Measurements from ENCODE around the gene FLG. TPM values are rescaled to one million over a fixed set of nuclear protein-coding genes. Genes with fewer than 3 reads are reported as not detected.
"Not testable (repeated sequence)": the region's sequence is repeated elsewhere in the genome, so short reads cannot be mapped to it uniquely, and the experiment has no call there.

The FLG gene
- total RNA-seq, 3 donors from 2014 or later: not detected

DNA sequence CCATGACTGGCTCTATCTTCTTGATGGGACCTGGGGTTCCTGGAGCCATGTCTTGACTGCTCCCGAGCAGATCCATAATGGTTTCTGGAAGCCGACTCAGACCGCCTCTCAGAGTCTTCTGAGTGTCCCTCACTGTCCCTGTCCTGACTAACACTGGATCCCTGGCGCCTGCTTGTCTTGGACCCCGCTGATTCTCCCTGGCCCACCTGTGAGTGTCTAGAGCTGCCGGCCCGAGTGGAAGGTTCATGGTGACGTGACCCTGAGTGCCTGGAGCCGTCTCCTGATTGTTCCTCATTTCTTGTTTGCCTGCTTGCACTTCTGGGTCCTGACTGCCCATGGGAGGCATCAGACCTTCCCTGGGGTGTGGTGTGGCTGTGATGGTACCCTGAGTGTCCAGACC lies 15.1 kb downstream of the FLG start:
- intact Hi-C loops (cut with DNase I; ENCODE audit: low total_unique reads): no loop called here
- Histone ChIP-seq H3K27me3 (no peaks in the 10 kb centered on the region), H3K4me3 (no peak overlapping the region), H3K27ac (no peak overlapping the region), H3K9me3 (peaks cover 0 to 18% of the 10 kb centered on the region in 2 donors), H3K36me3 (no peaks in the 10 kb centered on the region), H3K4me1 (no peaks in the 10 kb centered on the region)
- no peak for DNase-seq (ENCODE audit: low spot score in 2 of 2)
- no peak for TF ChIP-seq POLR2AphosphoS5 (IDR thresholded peaks at IDR 0.05)
- TF ChIP-seq POLR2A (IDR thresholded peaks at IDR 0.05): no peak
- TF ChIP-seq, protein P1, sequence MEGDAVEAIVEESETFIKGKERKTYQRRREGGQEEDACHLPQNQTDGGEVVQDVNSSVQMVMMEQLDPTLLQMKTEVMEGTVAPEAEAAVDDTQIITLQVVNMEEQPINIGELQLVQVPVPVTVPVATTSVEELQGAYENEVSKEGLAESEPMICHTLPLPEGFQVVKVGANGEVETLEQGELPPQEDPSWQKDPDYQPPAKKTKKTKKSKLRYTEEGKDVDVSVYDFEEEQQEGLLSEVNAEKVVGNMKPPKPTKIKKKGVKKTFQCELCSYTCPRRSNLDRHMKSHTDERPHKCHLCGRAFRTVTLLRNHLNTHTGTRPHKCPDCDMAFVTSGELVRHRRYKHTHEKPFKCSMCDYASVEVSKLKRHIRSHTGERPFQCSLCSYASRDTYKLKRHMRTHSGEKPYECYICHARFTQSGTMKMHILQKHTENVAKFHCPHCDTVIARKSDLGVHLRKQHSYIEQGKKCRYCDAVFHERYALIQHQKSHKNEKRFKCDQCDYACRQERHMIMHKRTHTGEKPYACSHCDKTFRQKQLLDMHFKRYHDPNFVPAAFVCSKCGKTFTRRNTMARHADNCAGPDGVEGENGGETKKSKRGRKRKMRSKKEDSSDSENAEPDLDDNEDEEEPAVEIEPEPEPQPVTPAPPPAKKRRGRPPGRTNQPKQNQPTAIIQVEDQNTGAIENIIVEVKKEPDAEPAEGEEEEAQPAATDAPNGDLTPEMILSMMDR (IDR thresholded peaks at IDR 0.05): no peak

DNA sequence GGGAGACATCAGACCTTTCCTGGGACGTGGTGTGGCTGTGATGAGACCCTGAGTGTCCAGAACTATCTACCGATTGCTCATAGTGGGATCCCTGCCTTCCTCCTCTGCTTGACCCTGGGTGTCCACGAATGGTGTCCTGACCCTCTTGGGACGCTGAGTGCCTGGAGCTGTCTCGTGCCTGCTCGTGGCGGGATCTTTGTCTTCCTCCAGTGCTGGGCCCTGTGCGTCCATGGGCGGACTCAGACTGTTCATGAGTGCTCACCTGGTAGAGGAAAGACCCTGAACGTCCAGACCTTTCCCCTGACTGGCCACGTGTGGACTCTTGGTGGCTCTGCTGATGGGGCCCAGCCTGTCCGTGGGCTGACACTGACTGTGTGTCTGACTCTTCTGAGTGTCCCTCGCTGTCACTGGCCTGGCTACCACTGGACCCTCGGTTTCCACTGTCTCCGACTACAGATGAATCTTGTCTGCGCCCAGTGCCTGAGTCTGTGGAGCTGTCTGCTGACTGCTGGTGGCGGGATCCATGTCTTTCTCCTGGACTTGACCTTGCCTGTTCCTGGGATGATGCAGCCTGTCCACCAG lies 15.6 kb downstream of the FLG start:
- H3K27ac ChIP-seq; DNase-seq (ENCODE audit: low spot score in 2 of 2); H3K36me3 ChIP-seq; H3K4me1 ChIP-seq; H3K27me3 ChIP-seq; intact Hi-C loops (cut with DNase I; ENCODE audit: low total_unique reads); H3K4me3 ChIP-seq: not testable (repeated sequence)
- H3K9me3 ChIP-seq: peaks cover 0 to 20% of the 10 kb centered on the region in 2 donors

DNA sequence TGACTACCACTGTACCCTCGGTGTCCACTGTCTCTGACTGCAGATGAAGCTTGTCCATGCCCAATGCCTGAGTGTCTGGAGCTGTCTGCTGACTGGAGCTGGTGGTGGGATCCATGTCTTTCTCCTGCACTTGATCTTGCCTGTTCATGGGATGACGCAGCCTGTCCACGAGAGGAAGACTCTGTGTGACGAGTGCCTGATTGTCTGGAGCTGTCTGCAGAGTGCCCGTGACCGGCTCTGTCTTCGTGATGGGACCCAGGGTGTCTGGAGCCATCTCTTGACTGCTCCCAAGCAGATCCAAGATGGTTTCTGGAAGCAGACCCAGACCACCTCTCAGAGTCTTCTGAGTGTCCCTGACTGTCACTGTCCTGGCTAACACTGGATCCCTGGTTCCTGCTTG lies 16.3 kb downstream of the FLG start:
- intact Hi-C loops (cut with DNase I; ENCODE audit: low total_unique reads); H3K4me3 ChIP-seq; DNase-seq (ENCODE audit: low spot score in 2 of 2); H3K36me3 ChIP-seq; H3K27me3 ChIP-seq; H3K27ac ChIP-seq; H3K4me1 ChIP-seq: not testable (repeated sequence)
- peaks cover 0 to 23% of the 10 kb centered on the region in 2 donors for H3K9me3 ChIP-seq

DNA sequence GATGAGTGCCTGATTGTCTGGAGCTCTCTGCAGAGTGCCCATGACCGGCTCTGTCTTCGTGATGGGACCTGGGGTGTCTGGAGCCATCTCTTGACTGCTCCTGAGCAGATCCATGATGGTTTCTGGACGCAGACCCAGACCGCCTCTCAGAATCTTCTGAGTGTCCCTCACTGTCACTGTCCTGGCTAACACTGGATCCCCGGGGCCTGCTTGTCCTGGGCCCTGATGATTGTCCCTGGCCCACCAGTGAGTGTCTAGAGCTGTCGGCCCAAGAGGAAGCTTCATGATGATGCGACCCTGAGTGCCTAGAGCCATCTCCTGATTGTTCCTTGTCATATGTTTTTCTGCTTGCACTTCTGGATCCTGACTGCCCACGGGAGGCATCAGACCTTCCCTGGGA lies 17.1 kb downstream of the FLG start:
- H3K27me3 ChIP-seq; H3K4me1 ChIP-seq; H3K36me3 ChIP-seq; DNase-seq (ENCODE audit: low spot score in 2 of 2); H3K27ac ChIP-seq; intact Hi-C loops (cut with DNase I; ENCODE audit: low total_unique reads); H3K4me3 ChIP-seq: not testable (repeated sequence)
- H3K9me3 ChIP-seq: peaks cover 0 to 23% of the 10 kb centered on the region in 2 donors

DNA sequence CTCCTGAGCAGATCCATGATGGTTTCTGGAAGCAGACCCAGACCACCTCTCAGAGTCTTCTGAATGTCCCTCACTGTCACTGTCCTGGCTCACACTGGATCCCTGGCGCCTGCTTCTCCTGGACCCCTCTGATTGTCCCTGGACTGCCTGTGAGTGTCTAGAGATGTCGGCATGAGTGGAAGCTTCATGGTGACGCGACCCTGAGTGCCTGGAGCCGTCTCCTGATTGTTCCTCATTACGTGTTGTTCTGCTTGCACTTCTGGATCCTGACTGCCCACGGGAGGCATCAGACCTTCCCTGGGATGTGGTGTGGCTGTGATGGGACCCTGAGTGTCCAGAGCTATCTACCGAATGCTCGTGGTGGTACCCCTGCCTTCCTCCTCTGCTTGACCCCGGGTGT lies 18.9 kb downstream of the FLG start:
- H3K9me3 ChIP-seq: peaks cover 0 to 22% of the 10 kb centered on the region in 2 donors
- H3K36me3 ChIP-seq; H3K4me3 ChIP-seq; H3K27ac ChIP-seq; DNase-seq (ENCODE audit: low spot score in 2 of 2); H3K4me1 ChIP-seq; intact Hi-C loops (cut with DNase I; ENCODE audit: low total_unique reads); H3K27me3 ChIP-seq: not testable (repeated sequence)

DNA sequence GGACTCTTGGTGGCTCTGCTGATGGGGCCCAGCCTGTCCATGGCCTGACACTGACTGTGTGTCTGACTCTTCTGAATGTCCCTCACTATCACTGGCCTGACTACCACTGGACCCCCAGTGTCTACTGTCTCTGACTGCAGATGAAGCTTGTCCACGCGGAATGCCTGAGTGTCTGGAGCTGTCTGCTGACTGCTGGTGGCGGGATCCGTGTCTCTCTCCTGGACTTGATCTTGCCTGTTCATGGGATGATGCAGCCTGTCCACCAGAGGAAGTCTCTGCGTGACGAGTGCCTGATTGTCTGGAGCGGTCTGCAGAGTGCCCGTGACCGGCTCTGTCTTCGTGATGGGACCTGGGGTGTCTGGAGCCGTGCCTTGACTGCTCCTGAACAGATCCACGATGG lies 20.3 kb downstream of the FLG start:
- H3K4me3 ChIP-seq; H3K27me3 ChIP-seq; H3K27ac ChIP-seq; DNase-seq (ENCODE audit: low spot score in 2 of 2); H3K4me1 ChIP-seq; H3K36me3 ChIP-seq; intact Hi-C loops (cut with DNase I; ENCODE audit: low total_unique reads): not testable (repeated sequence)
- H3K9me3 ChIP-seq: peaks cover 0 to 16% of the 10 kb centered on the region in 2 donors

DNA sequence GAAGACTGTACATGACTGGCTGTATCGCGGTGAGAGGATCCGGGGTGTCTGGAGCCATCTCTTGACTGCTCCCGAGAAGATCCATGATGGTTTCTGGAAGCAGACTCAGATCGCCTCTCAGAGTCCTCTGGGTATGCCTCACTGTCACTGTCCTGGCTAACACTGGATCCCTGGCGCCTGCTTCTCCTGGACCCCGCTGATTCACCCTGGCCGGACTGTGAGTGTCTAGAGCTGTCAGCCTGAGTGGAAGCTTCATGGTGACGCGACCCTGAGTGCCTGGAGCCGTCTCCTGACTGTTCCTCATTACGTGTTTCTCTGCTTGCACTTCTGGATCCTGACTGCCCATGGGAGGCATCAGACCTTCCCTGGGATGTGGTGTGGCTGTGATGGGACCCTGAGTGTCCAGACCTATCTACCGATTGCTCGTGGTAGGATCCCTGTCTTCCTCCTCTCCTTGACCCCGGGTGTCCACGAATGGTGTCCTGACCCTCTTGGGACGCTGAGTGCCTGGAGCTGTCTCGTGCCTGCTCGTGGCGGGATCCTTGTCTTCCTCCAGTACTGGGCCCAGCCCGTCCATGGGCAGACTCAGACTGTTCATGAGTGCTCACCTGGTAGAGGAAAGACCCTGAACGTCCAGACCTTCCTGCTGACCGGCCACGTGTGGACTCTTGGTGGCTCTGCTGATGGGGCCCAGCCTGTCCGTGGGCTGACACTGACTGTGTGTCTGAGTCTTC lies 21.7 kb downstream of the FLG start:
- H3K27ac ChIP-seq; H3K9me3 ChIP-seq; intact Hi-C loops (cut with DNase I; ENCODE audit: low total_unique reads); H3K4me1 ChIP-seq; H3K27me3 ChIP-seq; H3K4me3 ChIP-seq; H3K36me3 ChIP-seq; DNase-seq (ENCODE audit: low spot score in 2 of 2): not testable (repeated sequence)

DNA sequence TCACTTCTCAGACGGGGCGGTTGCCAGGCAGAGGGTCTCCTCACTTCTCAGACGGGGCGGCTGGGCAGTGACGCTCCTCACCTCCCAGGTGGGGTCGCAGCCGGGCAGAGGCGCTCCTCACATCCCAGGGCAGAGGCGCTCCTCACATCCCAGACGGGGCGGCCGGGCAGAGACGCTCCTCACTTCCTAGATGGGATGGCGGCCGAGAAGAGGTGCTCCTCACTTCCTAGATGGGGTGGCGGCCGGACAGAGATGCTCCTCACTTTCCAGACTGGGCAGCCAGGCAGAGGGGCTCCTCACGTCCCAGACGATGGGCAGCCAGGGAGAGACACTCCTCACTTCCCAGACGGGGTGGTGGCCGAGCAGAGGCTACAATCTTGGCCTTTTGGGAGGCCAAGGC lies 68.6 kb downstream of the FLG start:
- H3K36me3 ChIP-seq; H3K27ac ChIP-seq; intact Hi-C loops (cut with DNase I; ENCODE audit: low total_unique reads); H3K4me3 ChIP-seq; H3K27me3 ChIP-seq; H3K4me1 ChIP-seq; DNase-seq (ENCODE audit: low spot score in 2 of 2): not testable (repeated sequence)
- peaks cover 16 to 20% of the 10 kb centered on the region in 2 donors for H3K9me3 ChIP-seq

Other genes with a start within 250 kb of the FLG start
- gene TCHHL1, start 236.2 kb downstream of the FLG start, total RNA-seq: not detected
- 1 to 10 TPM in 1 of 3 donors, under 1 TPM in 2; under 0.01 to 3.0 (median 0.15) TPM for gene TCHH, start 209.8 kb downstream of the FLG start, total RNA-seq
- gene RPTN, start 166.0 kb downstream of the FLG start, total RNA-seq: not detected
- gene HRNR, start 101.0 kb downstream of the FLG start, total RNA-seq: not detected
- gene FLG2, start 34.8 kb upstream of the FLG start, total RNA-seq: not detected
- under 1 TPM in 1 of 3 donors, not detected in 2; 0.66 TPM for gene CRNN, start 89.0 kb upstream of the FLG start, total RNA-seq
- not detected for gene LCE5A, start 185.6 kb upstream of the FLG start, total RNA-seq
- not detected for gene CRCT1, start 189.2 kb upstream of the FLG start, total RNA-seq
- gene LCE3E, start 241.5 kb upstream of the FLG start, total RNA-seq: not detected